ENCODE results near the gene GARRE1.

GARRE1 gene

GRCh38 chr19:34263745-34264237 is 9.4 kb downstream of the GARRE1 start:
- Histone ChIP-seq H4K20me1 (ENCODE audit: insufficient read depth, low read length) (0 out of 2 replicates have a peak, but pooled peaks cover 13% of the 10 kb centered on the region), H3K27ac (ENCODE audit: low read length) (no peak overlapping the region), H3K9me3 (ENCODE audit: insufficient read depth, low read length, severe bottlenecking) (no peaks in the 10 kb centered on the region), H3K4me3 (ENCODE audit: low read depth in 1 of 2, low read length in 2 of 2) (no peak overlapping the region), H3K27me3 (ENCODE audit: insufficient read depth, low read length, poor library complexity) (no peaks in the 10 kb centered on the region), H3K4me2 (ENCODE audit: insufficient read depth, low read length) (no peak overlapping the region), H3K9ac (ENCODE audit: low read depth, low read length) (no peak overlapping the region), H3K36me3 (ENCODE audit: insufficient read depth, low read length) (no peaks in the 10 kb centered on the region), H3K4me1 (ENCODE audit: insufficient read depth, low read length) (no peaks in the 10 kb centered on the region), H2AFZ (ENCODE audit: low read depth, low read length) (no peak overlapping the region), H3K79me2 (ENCODE audit: insufficient read depth, low read length) (no peaks in the 10 kb centered on the region)
- no peak for ATAC-seq (ENCODE audit: insufficient read depth, low read depth)
- TF ChIP-seq, protein P1, sequence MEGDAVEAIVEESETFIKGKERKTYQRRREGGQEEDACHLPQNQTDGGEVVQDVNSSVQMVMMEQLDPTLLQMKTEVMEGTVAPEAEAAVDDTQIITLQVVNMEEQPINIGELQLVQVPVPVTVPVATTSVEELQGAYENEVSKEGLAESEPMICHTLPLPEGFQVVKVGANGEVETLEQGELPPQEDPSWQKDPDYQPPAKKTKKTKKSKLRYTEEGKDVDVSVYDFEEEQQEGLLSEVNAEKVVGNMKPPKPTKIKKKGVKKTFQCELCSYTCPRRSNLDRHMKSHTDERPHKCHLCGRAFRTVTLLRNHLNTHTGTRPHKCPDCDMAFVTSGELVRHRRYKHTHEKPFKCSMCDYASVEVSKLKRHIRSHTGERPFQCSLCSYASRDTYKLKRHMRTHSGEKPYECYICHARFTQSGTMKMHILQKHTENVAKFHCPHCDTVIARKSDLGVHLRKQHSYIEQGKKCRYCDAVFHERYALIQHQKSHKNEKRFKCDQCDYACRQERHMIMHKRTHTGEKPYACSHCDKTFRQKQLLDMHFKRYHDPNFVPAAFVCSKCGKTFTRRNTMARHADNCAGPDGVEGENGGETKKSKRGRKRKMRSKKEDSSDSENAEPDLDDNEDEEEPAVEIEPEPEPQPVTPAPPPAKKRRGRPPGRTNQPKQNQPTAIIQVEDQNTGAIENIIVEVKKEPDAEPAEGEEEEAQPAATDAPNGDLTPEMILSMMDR (IDR thresholded peaks at IDR 0.05; ENCODE audit: borderline replicate concordance, extremely low read depth, low read length, poor library complexity, severe bottlenecking), result no peak
- TF ChIP-seq EZH2 (IDR thresholded peaks at IDR 0.05; ENCODE audit: borderline replicate concordance, low read depth, low read length, severe bottlenecking), result no peak
- DNase-seq, result no peak

GRCh38 chr19:34265221-34265650 is 10.9 kb downstream of the GARRE1 start:
- peaks cover 2% of the 10 kb centered on the region; the same call in 1 of the 2 replicates for H3K79me2 ChIP-seq (ENCODE audit: insufficient read depth, low read length)
- no peak overlapping the region for H3K9ac ChIP-seq (ENCODE audit: low read depth, low read length)
- ATAC-seq (ENCODE audit: insufficient read depth, low read depth) (no peak), DNase-seq (no peak)
- no peak overlapping the region for H3K27ac ChIP-seq (ENCODE audit: low read length)
- no peak overlapping the region for H3K4me2 ChIP-seq (ENCODE audit: insufficient read depth, low read length)
- TF ChIP-seq EZH2 (IDR thresholded peaks at IDR 0.05; ENCODE audit: borderline replicate concordance, low read depth, low read length, severe bottlenecking), result no peak
- TF ChIP-seq, protein P1 (IDR thresholded peaks at IDR 0.05; ENCODE audit: borderline replicate concordance, extremely low read depth, low read length, poor library complexity, severe bottlenecking), result no peak
- peaks cover 20% of the 10 kb centered on the region for H4K20me1 ChIP-seq (ENCODE audit: insufficient read depth, low read length)
- peaks cover 8% of the 10 kb centered on the region for H3K4me1 ChIP-seq (ENCODE audit: insufficient read depth, low read length)
- H3K9me3 ChIP-seq (ENCODE audit: insufficient read depth, low read length, severe bottlenecking), result no peaks in the 10 kb centered on the region
- no peaks in the 10 kb centered on the region for H3K36me3 ChIP-seq (ENCODE audit: insufficient read depth, low read length)
- no peak overlapping the region for H2AFZ ChIP-seq (ENCODE audit: low read depth, low read length)
- H3K4me3 ChIP-seq (ENCODE audit: low read depth in 1 of 2, low read length in 2 of 2), result no peak overlapping the region
- H3K27me3 ChIP-seq (ENCODE audit: insufficient read depth, low read length, poor library complexity), result no peaks in the 10 kb centered on the region

- H3K36me3 ChIP-seq (ENCODE audit: insufficient read depth, low read length), result no peaks in the 10 kb centered on the region
- H3K9ac ChIP-seq (ENCODE audit: low read depth, low read length), result no peak overlapping the region
- H3K27ac ChIP-seq (ENCODE audit: low read length), result no peak overlapping the region
- H3K4me3 ChIP-seq (ENCODE audit: low read depth in 1 of 2, low read length in 2 of 2), result no peak overlapping the region
- H2AFZ ChIP-seq (ENCODE audit: low read depth, low read length), result no peak overlapping the region
- no peak overlapping the region for H3K4me2 ChIP-seq (ENCODE audit: insufficient read depth, low read length)
- peaks cover 10% of the 10 kb centered on the region for H3K4me1 ChIP-seq (ENCODE audit: insufficient read depth, low read length)
- H3K27me3 ChIP-seq (ENCODE audit: insufficient read depth, low read length, poor library complexity), result no peaks in the 10 kb centered on the region
- peaks cover 17% of the 10 kb centered on the region for H4K20me1 ChIP-seq (ENCODE audit: insufficient read depth, low read length)
- TF ChIP-seq EZH2 (IDR thresholded peaks at IDR 0.05; ENCODE audit: borderline replicate concordance, low read depth, low read length, severe bottlenecking), result no peak
- TF ChIP-seq, protein P1 (IDR thresholded peaks at IDR 0.05; ENCODE audit: borderline replicate concordance, extremely low read depth, low read length, poor library complexity, severe bottlenecking), result no peak
- DNase-seq, result no peak
- H3K79me2 ChIP-seq (ENCODE audit: insufficient read depth, low read length), result peaks cover 4% of the 10 kb centered on the region; the same call in 1 of the 2 replicates
- H3K9me3 ChIP-seq (ENCODE audit: insufficient read depth, low read length, severe bottlenecking), result no peaks in the 10 kb centered on the region
- no peak for ATAC-seq (ENCODE audit: insufficient read depth, low read depth)
Observed at GRCh38 chr19:34269081-34269480, 14.7 kb downstream of the GARRE1 start.
